ENCODE results near the gene CBLC.

The CBLC gene

GRCh38 chr19:44738603-44739558, 38.8 kb upstream of the CBLC start:
- peak; percentile 78 for FAIRE-seq
- no peak for DNase-seq (ENCODE audit: insufficient read length)
- TF ChIP-seq POLR2A (IDR thresholded peaks at IDR 0.05; ENCODE audit: low read depth, low read length) (no peak), POLR2AphosphoS5 (IDR thresholded peaks at IDR 0.05; ENCODE audit: low read depth, low read length) (no peak), TAF1 (IDR thresholded peaks at IDR 0.05; ENCODE audit: borderline replicate concordance, low read depth, low read length) (no peak)

GRCh38 chr19:44740351-44740824, 37.3 kb upstream of the CBLC start:
- no peak for DNase-seq (ENCODE audit: insufficient read length)

GRCh38 chr19:44741258-44741731, 36.4 kb upstream of the CBLC start:
- DNase-seq (ENCODE audit: insufficient read length): no peak
- TF ChIP-seq TAF1 (IDR thresholded peaks at IDR 0.05; ENCODE audit: borderline replicate concordance, low read depth, low read length) (no peak), POLR2AphosphoS5 (IDR thresholded peaks at IDR 0.05; ENCODE audit: low read depth, low read length) (no peak), POLR2A (IDR thresholded peaks at IDR 0.05; ENCODE audit: low read depth, low read length) (no peak)
- FAIRE-seq: no peak

More at GRCh38 chr19:44740351-44740824, 37.3 kb upstream of the CBLC start:
- TF ChIP-seq POLR2AphosphoS5 (IDR thresholded peaks at IDR 0.05; ENCODE audit: low read depth, low read length) (no peak), TAF1 (IDR thresholded peaks at IDR 0.05; ENCODE audit: borderline replicate concordance, low read depth, low read length) (no peak), POLR2A (IDR thresholded peaks at IDR 0.05; ENCODE audit: low read depth, low read length) (no peak)
- FAIRE-seq: no peak

- DNase-seq (ENCODE audit: insufficient read length) (no peak), FAIRE-seq (peak; percentile 24)
- no peak for TF ChIP-seq TAF1 (IDR thresholded peaks at IDR 0.05; ENCODE audit: borderline replicate concordance, low read depth, low read length)
- TF ChIP-seq POLR2AphosphoS5 (IDR thresholded peaks at IDR 0.05; ENCODE audit: low read depth, low read length): no peak
- no peak for TF ChIP-seq POLR2A (IDR thresholded peaks at IDR 0.05; ENCODE audit: low read depth, low read length)
Observed at GRCh38 chr19:44741841-44742329, 35.8 kb upstream of the CBLC start.

- FAIRE-seq (no peak), DNase-seq (ENCODE audit: insufficient read length) (no peak)
- no peak for TF ChIP-seq POLR2A (IDR thresholded peaks at IDR 0.05; ENCODE audit: low read depth, low read length)
- TF ChIP-seq TAF1 (IDR thresholded peaks at IDR 0.05; ENCODE audit: borderline replicate concordance, low read depth, low read length): no peak
- no peak for TF ChIP-seq POLR2AphosphoS5 (IDR thresholded peaks at IDR 0.05; ENCODE audit: low read depth, low read length)
Observed at GRCh38 chr19:44742330-44743061, 35.2 kb upstream of the CBLC start.

GRCh38 chr19:44744871-44745332, 32.8 kb upstream of the CBLC start:
- no peak for TF ChIP-seq POLR2A (IDR thresholded peaks at IDR 0.05; ENCODE audit: low read depth, low read length)
- no peak for TF ChIP-seq TAF1 (IDR thresholded peaks at IDR 0.05; ENCODE audit: borderline replicate concordance, low read depth, low read length)
- no peak for TF ChIP-seq POLR2AphosphoS5 (IDR thresholded peaks at IDR 0.05; ENCODE audit: low read depth, low read length)
- FAIRE-seq (no peak), DNase-seq (ENCODE audit: insufficient read length) (no peak)

- DNase-seq (ENCODE audit: insufficient read length) (no peak), FAIRE-seq (no peak)
- TF ChIP-seq POLR2A (IDR thresholded peaks at IDR 0.05; ENCODE audit: low read depth, low read length) (no peak), TAF1 (IDR thresholded peaks at IDR 0.05; ENCODE audit: borderline replicate concordance, low read depth, low read length) (no peak), POLR2AphosphoS5 (IDR thresholded peaks at IDR 0.05; ENCODE audit: low read depth, low read length) (no peak)
Observed at GRCh38 chr19:44745341-44745831, 32.3 kb upstream of the CBLC start.

GRCh38 chr19:44745887-44746600, 31.6 kb upstream of the CBLC start:
- no peak for FAIRE-seq
- no peak for TF ChIP-seq TAF1 (IDR thresholded peaks at IDR 0.05; ENCODE audit: borderline replicate concordance, low read depth, low read length)
- TF ChIP-seq POLR2A (IDR thresholded peaks at IDR 0.05; ENCODE audit: low read depth, low read length): no peak
- TF ChIP-seq POLR2AphosphoS5 (IDR thresholded peaks at IDR 0.05; ENCODE audit: low read depth, low read length): no peak
- DNase-seq (ENCODE audit: insufficient read length): no peak

GRCh38 chr19:44746616-44746945, 31.1 kb upstream of the CBLC start:
- no peak for TF ChIP-seq POLR2A (IDR thresholded peaks at IDR 0.05; ENCODE audit: low read depth, low read length)
- no peak for TF ChIP-seq POLR2AphosphoS5 (IDR thresholded peaks at IDR 0.05; ENCODE audit: low read depth, low read length)
- TF ChIP-seq TAF1 (IDR thresholded peaks at IDR 0.05; ENCODE audit: borderline replicate concordance, low read depth, low read length): no peak
- FAIRE-seq: no peak
- no peak for DNase-seq (ENCODE audit: insufficient read length)

- peak; percentile 98 for FAIRE-seq
- TF ChIP-seq TAF1 (IDR thresholded peaks at IDR 0.05; ENCODE audit: borderline replicate concordance, low read depth, low read length) (no peak; the same call in 1 of the 2 replicates), POLR2A (IDR thresholded peaks at IDR 0.05; ENCODE audit: low read depth, low read length) (0 out of 2 replicates have a peak, but pooled peaks have one; percentile 33), POLR2AphosphoS5 (IDR thresholded peaks at IDR 0.05; ENCODE audit: low read depth, low read length) (no peak)
- DNase-seq (ENCODE audit: insufficient read length): peak; percentile 65
Observed at GRCh38 chr19:44746946-44747738, 30.5 kb upstream of the CBLC start.

Measured in GM12892 (cell line).